GM18873 (cell line): ENCODE results near the gene BLOC1S4.

Experiments used
- ATAC-seq: cut with Tn5 transposase; IDR thresholded peaks from one replicate; pipeline ENCODE4 v1.9.1; 2021; ENCODE audit warnings: mild to moderate bottlenecking, moderate library complexity, moderate number of reproducible peaks; ENCODE audit not compliant: unreplicated experiment, low FRiP score

BLOC1S4 gene

DNA sequence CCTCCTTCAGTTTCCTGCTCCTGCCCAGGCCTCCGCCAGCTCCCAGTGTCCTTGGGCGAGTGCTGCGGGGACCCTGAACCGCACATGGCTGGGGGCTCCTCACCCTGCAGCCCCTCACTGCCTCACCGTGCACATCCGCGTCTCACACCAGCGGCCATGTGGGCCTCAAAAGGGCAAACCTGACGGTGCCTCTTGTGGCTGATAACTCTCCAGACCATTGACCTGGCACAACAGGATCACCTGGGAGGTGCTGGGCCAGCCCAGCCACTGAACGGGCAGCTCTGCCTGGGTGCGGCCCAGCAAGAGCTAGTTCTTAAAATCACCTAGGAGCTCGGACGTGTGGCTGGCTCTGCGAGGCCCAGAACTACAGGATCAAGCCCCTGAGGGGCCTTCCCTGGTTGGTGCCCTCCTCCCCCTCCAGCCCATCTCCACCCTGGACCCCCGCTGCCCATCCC is 26.4 kb upstream of the BLOC1S4 start:
- no peak for ATAC-seq

DNA sequence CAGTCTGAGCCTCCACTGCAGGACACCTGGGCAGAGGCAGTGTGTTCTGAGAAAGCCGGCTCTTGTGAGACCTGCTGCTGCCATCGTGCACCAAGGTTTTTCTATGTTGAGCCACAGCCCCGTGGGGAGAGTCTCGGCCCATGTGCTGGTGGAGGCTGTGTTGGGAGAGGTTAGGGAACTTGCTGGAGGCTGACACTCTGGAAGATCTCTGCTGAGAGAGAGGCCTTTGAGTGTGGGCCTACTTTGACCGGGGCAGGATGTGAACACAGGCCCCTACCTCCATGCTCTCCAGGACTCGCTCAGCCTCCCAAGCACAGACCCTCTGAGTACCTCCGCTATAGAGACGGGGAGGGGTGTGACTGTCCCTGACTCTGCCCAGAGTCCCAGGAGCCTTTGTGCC is 23.6 kb upstream of the BLOC1S4 start:
- no peak for ATAC-seq

DNA sequence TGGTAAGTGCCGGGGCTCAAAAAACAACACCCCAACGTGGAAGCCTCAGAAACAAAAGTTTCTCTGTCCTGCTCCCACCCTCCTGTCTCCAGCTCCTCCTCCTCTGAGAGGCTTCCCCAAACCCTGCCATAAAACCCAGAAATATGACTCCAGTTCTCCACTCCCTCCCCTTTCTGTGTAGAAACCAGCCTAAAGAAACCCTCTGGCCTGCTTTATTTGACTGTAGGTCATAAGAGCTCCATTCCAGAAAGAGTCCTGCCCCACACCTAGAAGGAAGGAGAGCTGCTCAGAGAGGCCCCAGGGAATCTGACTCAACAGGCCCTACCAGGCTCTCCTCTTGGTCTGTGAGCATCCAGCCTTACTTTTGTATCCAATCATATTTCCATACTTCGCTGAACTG is 23.2 kb upstream of the BLOC1S4 start:
- ATAC-seq: no peak

DNA sequence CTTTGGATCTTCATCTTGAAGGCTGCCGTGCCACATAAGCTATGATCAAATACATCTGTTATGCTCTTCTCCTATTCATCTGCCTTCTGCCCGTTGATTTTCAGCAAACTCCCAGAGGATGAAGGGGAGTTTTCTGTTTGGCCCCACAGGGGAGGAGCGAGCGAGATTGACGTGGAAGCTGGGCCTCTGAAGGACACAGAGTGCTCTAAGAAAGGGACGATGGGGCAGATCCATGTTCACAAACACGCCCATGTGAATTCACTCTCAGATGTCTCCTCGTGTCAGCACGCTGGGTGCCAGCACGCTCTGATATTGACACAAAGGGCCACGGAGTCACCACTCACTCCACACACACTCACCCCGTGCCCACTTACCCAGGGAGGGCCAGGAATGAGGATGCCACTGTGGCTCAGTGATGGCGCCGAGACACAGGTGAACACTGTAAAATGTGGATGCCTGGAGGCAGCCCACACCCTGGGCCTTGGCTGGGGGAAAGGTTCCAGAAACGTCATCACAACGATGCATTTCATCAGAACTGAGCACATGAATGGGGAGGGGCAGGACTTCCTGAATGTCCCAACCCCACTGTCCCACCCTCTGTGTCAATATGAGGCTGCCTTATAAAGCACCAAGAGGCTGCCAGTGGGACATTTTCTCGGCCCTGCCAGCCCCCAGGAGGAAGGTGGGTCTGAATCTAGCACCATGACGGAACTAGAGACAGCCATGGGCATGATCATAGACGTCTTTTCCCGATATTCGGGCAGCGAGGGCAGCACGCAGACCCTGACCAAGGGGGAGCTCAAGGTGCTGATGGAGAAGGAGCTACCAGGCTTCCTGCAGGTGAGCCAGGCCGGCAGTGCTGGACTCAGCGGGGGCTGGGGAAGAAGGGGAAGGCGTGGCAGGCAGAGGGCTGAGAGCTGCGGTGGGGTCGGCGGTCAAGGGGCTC is 22.5 kb upstream of the BLOC1S4 start, which contains the start of gene S100P:
TSS of gene S100P (plus strand) at position 648 of the 946 bp plus-strand sequence. CDS start at position 703, 55 bp downstream.
- no peak for ATAC-seq

DNA sequence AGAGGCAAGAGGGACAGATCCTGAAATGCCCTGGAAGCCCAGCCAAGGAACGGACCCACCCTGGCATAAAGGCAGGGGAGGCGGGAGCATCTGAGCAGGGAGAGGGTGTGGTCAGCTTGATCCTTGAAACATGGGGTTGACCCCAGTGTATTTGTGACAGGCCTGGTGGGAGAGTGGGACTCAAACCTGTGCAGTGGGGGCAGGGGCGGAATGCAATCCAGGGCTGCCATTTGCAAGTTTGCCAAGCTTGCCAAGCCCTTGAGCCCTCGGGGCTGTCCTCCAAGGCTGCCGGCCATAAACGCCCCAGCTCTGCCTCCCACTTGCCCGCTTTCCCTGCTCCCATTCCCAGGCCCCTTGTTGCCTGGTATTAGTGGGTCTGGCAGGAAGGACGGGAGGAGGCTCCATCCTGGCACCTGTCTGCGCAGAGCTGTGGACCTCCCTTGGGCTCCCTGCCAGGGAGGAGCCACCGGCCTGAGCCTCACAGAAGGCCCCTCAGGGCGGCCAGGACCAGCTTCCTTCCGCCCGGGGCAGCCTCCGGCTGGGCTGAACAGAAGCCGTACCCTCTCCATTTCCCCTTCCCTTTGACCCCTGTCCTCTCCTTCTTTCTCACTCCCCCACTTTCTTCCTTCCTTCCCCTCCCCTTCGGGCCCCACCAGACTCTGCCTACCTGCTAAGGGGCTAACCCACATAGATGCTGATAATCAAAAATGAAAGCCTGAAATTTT is 21.6 kb upstream of the BLOC1S4 start:
- ATAC-seq: no peak

DNA sequence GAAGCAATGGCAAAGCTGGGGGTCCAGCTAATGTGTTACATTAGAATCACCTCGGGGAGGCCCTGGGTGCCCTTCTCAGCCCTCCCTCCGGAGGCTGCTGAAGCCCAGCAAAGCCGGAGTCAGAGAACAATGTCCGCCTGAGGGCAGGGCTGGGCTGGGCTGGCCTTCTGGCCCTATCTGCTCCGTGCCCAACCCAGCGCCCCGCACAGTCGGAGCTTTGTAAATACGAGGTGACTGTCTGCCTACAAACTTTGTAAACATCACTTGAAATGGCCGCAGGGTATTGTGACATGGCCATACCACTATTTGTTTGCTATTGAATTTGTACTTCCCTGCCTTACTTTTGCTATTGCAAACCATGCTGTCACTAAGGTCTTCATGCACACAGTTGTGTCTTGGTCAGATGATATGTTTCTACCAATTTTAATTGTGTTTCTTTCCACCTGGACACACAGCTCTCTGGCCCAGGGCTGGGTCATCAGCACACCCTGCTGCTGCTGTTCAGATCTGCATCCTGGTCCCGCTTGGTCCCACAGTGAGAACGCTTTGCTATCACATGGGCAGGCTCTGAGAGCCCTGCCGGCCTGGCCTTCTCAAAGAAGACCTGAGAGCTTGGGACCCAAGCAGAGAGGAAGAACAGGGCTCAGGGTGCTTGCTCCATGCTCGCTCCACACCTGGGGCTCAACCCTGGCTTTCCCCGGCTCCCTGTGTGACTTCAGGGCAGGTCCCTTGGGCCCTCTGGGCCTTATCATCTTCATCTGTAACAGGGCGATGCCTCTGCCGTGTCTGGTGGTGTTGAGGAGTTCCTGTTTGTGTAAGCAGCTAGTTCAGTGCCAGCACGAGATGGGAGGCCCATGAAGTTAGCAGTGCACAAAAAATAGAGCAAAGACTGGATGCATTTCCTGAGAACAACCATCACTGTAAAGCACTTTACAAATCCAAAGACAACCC is 20.0 kb upstream of the BLOC1S4 start:
- ATAC-seq: no peak

DNA sequence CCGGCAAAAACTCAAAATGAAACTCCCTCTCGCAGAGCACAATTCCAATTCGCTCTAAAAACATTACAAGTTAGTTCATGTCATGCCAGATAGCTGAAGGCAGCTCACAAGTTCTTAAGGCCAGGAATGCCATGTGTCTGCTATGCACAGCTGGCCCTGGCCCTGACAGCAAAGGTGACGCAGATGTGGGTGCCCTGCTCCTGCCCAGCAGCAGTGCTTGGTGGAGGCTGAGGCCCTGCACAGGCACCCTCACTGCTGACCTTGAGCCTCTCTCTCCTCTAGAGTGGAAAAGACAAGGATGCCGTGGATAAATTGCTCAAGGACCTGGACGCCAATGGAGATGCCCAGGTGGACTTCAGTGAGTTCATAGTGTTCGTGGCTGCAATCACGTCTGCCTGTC is 19.4 kb upstream of the BLOC1S4 start:
- no peak for ATAC-seq

DNA sequence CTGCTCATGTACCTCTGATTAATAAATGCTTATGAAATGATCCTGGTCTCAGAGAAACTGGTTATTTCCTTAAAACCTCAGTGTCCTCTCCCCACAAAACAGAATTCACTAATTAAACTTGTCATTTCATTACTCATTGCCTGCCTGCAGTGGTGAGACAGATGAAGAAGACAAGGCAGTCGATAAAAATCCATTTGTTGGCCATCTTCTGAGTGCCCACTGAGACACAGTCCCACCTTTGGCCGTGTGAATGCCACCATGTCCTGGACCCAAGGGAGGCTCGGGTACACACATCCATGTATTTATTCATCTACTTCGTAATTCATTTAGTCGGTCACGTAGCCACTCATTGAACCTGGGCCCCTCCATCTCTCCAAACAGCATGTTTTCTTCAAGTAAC is 18.8 kb upstream of the BLOC1S4 start:
- ATAC-seq: no peak

DNA sequence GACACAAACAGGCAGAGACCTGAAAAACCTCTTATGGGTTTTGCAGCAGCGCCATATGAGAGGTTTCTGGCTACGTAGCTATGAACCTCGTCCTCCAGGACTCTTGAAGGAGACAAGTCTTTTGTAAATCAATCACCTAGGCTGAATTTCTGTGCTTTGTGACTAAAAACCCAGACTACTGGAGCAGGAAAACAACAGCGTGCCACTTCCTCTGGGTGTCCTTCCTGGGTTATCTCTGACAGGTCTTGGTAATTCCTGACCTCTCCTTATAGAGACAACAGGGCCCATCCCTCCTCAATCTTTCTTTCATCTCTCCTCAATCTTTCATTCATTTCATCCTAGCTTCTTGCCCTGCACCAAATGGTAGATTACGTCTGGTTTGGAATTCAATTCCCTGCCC is 16.6 kb upstream of the BLOC1S4 start:
- no peak for ATAC-seq

DNA sequence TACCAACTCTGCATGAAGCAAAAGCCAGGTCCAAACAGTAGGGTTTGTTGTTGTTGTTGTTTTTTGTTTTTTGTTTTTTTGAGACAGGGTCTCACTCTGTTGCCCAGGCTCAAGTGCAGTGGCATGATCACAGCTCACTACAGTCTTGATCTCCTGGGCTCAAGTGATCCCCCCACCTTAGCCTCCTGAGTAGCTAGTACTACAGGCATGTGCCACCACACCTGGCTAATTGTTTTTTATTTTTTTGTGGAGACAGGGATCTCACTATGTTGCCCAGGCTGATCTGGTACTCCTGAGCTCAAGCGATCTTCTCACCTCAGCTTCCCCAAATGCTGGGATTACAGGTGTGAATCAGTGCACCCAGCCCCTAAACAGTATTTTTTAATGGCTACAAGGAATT is 16.1 kb upstream of the BLOC1S4 start:
- no peak for ATAC-seq

DNA sequence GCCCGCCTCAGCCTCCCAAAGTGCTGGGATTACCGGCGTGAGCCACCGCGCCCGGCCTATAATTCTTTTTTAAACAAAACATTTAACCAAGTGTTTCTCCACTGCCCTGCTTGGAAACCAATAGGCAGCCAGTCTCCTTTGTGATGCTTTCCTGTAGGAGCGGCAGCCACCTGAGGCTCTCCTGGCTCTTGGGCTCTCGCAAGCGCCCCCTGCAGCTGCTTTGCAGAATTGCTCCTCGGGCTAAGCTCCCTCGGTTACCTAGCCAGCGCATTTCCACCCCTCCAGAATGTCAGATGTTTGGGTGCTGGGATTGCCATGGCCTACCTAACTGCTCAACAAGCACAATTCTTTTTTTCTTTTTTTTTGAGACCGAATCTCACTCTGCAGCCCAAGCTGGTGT is 14.6 kb upstream of the BLOC1S4 start:
- no peak for ATAC-seq

DNA sequence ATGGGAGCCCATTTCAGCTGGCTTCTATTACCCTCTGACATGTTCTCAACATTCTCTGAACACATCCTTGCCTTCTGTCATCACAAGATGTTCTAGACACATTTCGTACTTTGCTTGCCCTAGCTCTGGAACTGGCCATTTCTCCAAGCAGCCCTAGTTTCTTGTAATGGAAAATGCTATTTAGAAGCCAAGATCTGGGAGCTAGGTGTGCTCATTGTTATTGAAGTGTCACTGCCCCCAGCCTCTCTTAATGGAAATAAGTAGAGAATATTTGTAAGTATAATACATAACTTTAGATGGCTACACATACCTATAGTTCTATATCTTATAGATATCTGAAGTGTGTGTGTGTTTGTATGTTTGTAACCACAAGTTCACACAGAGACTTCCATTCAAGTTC is 13.2 kb upstream of the BLOC1S4 start:
- ATAC-seq: no peak

DNA sequence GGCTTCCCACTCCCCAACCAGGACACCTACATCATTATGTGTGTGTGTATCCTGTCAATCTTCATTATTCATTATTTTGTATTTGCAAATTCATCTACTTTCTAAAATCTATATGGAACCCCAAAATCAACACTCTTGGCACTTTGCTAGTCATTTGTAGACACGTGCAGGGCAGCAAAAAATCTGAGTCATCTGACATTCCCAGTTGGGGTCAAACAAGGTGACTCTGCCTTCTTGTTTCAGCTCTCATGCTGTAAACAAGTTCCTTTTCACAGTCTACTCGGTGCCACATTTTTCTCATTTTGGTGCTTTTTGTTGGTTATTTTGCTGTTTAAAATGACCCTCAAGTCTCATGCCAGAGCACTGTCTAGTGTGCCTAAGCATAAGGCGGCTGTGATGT is 12.2 kb upstream of the BLOC1S4 start:
- ATAC-seq: no peak

DNA sequence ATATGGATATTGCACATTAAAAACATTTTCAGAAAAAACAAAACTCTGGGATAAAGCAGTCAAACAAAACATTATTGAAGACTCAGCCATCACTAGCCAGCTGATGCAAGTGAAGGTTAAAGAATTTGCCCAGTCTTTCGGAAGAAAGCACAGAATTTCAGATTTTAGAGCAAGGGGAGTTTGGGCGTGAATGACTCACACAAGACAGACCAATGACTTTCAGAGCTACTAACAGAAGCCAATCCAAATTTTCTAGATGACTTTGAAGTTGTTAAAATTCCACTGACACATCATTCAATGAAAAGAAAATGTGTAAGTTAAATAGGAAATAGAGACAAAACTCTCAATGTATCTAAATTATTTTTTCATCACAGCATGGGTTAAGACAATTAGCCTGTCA is 10.3 kb upstream of the BLOC1S4 start:
- ATAC-seq: no peak

DNA sequence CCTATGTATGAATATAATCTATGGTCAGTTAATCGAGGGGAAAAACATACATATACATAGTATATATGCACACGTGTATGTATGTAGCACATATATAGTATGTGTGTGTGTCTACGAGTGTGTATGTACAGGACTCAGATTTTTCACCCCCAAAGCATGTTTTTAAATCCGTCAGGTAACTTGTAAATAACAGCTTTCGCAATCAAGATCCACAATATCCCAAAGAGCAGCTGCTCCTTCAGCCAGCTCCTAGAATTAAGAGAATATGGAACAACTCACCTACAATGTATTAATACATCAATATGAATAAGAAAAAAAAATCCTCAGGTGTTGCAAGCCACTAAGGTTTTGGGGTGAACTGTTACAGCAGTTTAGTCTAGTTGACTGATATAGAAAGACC is 9.8 kb upstream of the BLOC1S4 start:
- ATAC-seq: no peak

DNA sequence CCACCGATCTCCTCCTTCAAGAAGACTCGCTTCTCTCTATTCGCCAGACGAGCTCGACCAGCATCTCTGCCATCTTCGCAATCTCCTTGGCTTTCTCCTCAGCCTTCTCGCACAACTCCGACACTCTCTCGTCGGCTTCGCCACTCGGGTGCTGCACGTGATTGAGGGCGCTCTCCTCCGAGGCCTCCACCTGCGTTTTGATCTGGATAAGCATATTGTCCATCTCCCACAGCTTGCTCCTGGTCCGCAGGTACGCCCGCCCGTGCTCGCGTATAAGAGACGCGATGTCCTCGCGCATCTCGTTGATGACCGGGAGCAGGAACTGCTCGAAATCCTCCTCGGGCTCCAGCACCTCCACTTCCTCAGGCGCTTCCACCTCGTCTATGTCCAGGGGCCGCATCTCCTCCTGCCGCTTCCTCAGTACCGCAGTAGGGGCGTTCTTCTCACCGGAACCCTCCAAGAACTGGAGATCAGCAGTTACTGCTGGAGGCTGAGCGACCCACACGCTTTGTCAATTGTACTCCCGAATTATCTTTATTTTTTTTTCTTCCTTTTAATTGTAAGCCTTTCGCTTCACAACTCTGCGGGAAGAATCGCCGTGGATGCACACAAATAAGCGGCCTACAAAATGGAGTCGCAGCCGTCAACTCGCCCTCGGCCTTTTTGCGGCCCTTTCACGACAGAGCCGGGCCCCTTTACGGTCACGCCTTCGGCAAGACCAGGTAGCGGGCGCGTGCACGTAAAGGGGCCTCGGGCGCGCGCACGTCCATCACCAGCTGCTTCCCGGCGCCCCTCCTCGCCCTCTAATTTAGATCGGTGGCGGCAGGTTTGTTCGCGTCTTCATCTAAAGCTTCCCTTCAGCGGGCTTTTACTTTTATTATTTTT is 6.5 kb upstream of the BLOC1S4 start, which contains the start of gene MRFAP1L1:
TSS of gene MRFAP1L1 (minus strand) at position 636 of the 885 bp plus-strand sequence. CDS start at position 400, 236 bp downstream.
- ATAC-seq: peak; percentile 45

DNA sequence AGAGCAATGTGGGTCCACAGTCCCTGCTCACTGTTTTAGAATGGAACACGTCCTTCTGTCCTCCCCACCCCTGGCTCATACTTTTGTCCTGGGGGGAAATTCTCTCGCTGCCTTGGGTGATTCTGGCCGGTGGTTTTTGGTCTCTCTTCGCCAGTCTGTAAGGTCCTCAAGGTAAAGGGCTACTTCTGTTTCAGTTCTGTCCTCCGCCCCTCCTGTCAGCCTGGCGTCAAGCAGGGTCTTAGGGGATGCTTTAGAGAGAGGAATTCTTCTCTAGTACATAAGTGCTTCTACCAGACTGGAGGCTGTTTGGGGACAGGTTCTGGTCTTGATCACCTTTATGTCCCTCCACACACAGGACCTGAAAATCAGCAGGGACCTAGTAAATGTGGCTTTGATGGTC is 5.7 kb upstream of the BLOC1S4 start:
- ATAC-seq: no peak

DNA sequence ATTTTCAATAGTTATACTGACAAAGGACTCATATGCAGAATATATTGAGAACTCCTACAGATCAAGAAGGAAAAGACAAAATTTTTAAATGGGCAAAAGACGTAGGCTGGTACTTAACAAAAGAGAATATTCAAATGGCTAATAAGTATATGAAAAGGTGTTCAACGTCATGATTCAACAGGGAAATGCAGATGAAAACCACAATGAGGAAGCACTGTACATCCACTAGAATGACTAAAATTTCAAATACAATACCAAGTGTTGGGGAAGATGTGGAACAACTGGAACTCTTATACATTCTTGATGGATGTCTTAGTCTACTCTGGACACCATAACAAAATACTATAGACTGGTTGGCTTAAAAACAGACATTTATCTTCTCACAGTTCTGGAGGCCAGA is 5.0 kb upstream of the BLOC1S4 start:
- ATAC-seq: no peak

DNA sequence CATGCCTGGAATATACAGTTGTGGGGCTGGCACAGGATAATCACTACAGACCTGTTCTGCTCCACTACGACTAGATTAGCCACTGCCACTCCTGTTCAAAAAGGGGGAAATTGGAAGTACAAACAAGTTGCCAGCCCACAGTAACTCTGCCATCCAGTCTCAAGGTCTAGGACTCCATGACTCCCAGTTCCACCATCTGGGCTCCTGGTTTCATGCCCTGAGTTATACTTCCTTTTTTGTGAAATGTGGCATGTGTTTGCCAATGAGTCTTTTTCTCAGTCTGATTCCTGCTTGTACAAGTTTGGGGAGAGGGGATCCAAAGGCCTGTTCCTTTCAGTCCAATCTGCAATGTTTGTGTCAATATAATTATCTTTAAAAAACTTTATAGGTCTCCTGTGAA is 1.0 kb upstream of the BLOC1S4 start:
- ATAC-seq: no peak

DNA sequence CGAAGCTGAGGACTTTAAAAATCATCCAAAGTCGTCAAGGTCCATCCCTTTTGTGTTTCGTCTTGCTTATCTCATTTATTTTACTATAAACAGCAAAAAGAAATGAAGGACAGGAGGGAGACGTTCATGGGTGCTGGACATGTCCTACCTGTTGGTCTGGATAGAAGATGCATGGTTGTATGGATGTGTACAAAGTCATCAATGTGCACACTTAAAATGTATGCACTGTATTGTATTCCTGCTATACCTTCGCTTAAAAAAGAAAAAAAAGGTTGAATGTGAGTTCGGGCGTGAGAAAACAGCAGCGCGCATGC is 313 bp upstream of the BLOC1S4 start:
- ATAC-seq: no peak
